GM23338 (cell line): ENCODE measurements around the gene ZFX. TPM values are rescaled to one million over a fixed set of nuclear protein-coding genes. Genes with fewer than 3 reads are reported as not detected.

Source experiments
- ATAC-seq: fragments of 200-7000 bp; cut with Tn5 transposase; 3 replicates; pipeline ENCODE4 v1.9.1; 2020
- DNase-seq: peaks from one replicate; pipeline ENCODE4 v3.0.0-alpha.2; 2015; ENCODE audit warnings: low spot score
- H2AFZ ChIP-seq: fragments of 200-600 bp; sonication (generic); 2 replicates; pipeline ENCODE4 v1.8.0; 2016; ENCODE audit warnings: antibody characterized with exemption, mild to moderate bottlenecking, moderate library complexity
- H3F3A ChIP-seq: fragments of 200-600 bp; sonication (generic); replicated peaks from 2 replicates; pipeline ENCODE4 v1.8.0; 2017; ENCODE audit warnings: antibody characterized with exemption, mixed run types, low read depth
- H3K27ac ChIP-seq: fragments of 200-600 bp; sonication (generic); 2 replicates; pipeline ENCODE4 v1.6.1; 2016; ENCODE audit warnings: low read depth
- H3K27me3 ChIP-seq: fragments of 200-600 bp; sonication (generic); 2 replicates; pipeline ENCODE4 v1.8.0; 2016; ENCODE audit warnings: mild to moderate bottlenecking, mixed run types, moderate library complexity; ENCODE audit not compliant: insufficient read depth
- H3K36me3 ChIP-seq: fragments of 200-600 bp; sonication (generic); 2 replicates; pipeline ENCODE4 v1.8.0; 2016; ENCODE audit warnings: mild to moderate bottlenecking; ENCODE audit not compliant: insufficient read depth
- H3K4me1 ChIP-seq: fragments of 200-600 bp; sonication (generic); 2 replicates; pipeline ENCODE4 v1.8.0; 2016; ENCODE audit warnings: mild to moderate bottlenecking, moderate library complexity; ENCODE audit not compliant: insufficient read depth
- H3K4me2 ChIP-seq: fragments of 200-600 bp; sonication (generic); 2 replicates; pipeline ENCODE4 v1.7.1; 2017; ENCODE audit warnings: mixed run types
- H3K4me3 ChIP-seq: fragments of 200-600 bp; sonication (generic); 2 replicates; pipeline ENCODE4 v1.6.1; 2016; ENCODE audit warnings: mixed run types
- H3K79me2 ChIP-seq: fragments of 200-600 bp; sonication (generic); replicated peaks from 2 replicates; pipeline ENCODE4 v1.8.0; 2017; ENCODE audit warnings: mild to moderate bottlenecking; ENCODE audit not compliant: insufficient read depth
- H3K9me2 ChIP-seq: fragments of 200-600 bp; sonication (generic); 2 replicates; pipeline ENCODE4 v1.8.0; 2017; ENCODE audit not compliant: insufficient read depth
- H4K20me1 ChIP-seq: fragments of 200-600 bp; sonication (generic); replicated peaks from 2 replicates; pipeline ENCODE4 v1.8.0; 2017; ENCODE audit warnings: mild to moderate bottlenecking; ENCODE audit not compliant: insufficient read depth
- H3K27ac Mint-ChIP-seq: 2 replicates; pipeline ENCODE4 v1.8.0; 2020; ENCODE audit warnings: inconsistent platforms, mild to moderate bottlenecking, moderate library complexity, mixed read lengths
- H3K27me3 Mint-ChIP-seq: 3 replicates; pipeline ENCODE4 v1.8.0; 2022; ENCODE audit warnings: low read depth, mild to moderate bottlenecking, moderate library complexity, mixed read lengths, inconsistent platforms; ENCODE audit not compliant: insufficient read depth, poor library complexity
- H3K36me3 Mint-ChIP-seq: 3 replicates; pipeline ENCODE4 v1.8.0; 2021; ENCODE audit warnings: low read depth, mild to moderate bottlenecking, inconsistent platforms, moderate library complexity, mixed read lengths
- H3K4me1 Mint-ChIP-seq: 3 replicates; pipeline ENCODE4 v1.8.0; 2020; ENCODE audit warnings: mild to moderate bottlenecking, inconsistent platforms, mixed read lengths
- H3K4me3 Mint-ChIP-seq: 3 replicates; pipeline ENCODE4 v1.8.0; 2021; ENCODE audit warnings: moderate library complexity, mild to moderate bottlenecking, inconsistent platforms, mixed read lengths
- H3K9me3 Mint-ChIP-seq: 3 replicates; pipeline ENCODE4 v1.8.0; 2020; ENCODE audit warnings: moderate library complexity, mild to moderate bottlenecking, inconsistent platforms, mixed read lengths
- CREB1 ChIP-seq: fragments of 250-450 bp; sonication (Bioruptor Pico); IDR thresholded peaks from 2 replicates; pipeline ENCODE4 v1.5.0; 2020; ENCODE audit warnings: low read depth, mild to moderate bottlenecking, moderate library complexity
- ETS1 ChIP-seq: IDR thresholded peaks from 2 replicates; pipeline ENCODE4 v1.6.1; 2016; ENCODE audit warnings: antibody characterized with exemption
- EZH2phosphoT487 ChIP-seq: fragments of 200-600 bp; sonication (generic); IDR thresholded peaks from one replicate; pipeline ENCODE4 v1.8.1; 2018; ENCODE audit warnings: antibody characterized with exemption; ENCODE audit not compliant: unreplicated experiment
- JUNB ChIP-seq: IDR thresholded peaks from one replicate; pipeline ENCODE4 v1.6.1; 2016; ENCODE audit warnings: antibody characterized with exemption; ENCODE audit not compliant: unreplicated experiment
- STAT1 ChIP-seq: IDR thresholded peaks from one replicate; pipeline ENCODE4 v1.6.1; 2016; ENCODE audit warnings: antibody characterized with exemption; ENCODE audit not compliant: unreplicated experiment
- ZNF114 ChIP-seq: fragments of 250-450 bp; sonication (Bioruptor Pico); IDR thresholded peaks from 2 replicates; pipeline ENCODE4 v1.5.0; 2020; ENCODE audit warnings: mild to moderate bottlenecking, moderate library complexity
- ZNF331 ChIP-seq: fragments of 250-450 bp; sonication (Bioruptor Pico); IDR thresholded peaks from 2 replicates; pipeline ENCODE4 v1.5.0; 2020; ENCODE audit warnings: low read depth, mild to moderate bottlenecking, moderate library complexity
- polyA plus RNA-seq: library from polyadenylated mRNA; unstranded; fragments of >200 nt; fragmentation: Nextera tagmentation; extraction: Ambion mirVana; gene quantifications from 2 replicates; pipeline ENCODE4 v1.2.1, GENCODE V29; 2016
- total RNA-seq: library from RNA; depleted of rRNA; stranded (reverse); fragments of >200 nt; shearing (Covaris generic); gene quantifications from 2 replicates; pipeline ENCODE4 v1.2.3, GENCODE V29; 2014
- TF ChIP-seq, protein P1 (sequence below), 2 experiments: fragments of 200-600 bp in 1 of 2; sonication (generic) in 1 of 2; conservative IDR thresholded peaks; 2 replicates each; pipeline versions ENCODE4 v1.5.1 to v1.6.1; 2016 to 2017; ENCODE audit warnings: antibody characterized with exemption in 2 of 2, low read depth in 2 of 2, mild to moderate bottlenecking in 2 of 2, moderate library complexity in 1 of 2
- TF ChIP-seq, protein P2 (sequence below): IDR thresholded peaks from one replicate; pipeline ENCODE4 v1.6.1; 2018; ENCODE audit warnings: antibody characterized with exemption; ENCODE audit not compliant: unreplicated experiment

The ZFX gene
- total and polyA plus RNA-seq, 2 experiments from 2014 or later: 11.0 to 15.4 TPM

DNA sequence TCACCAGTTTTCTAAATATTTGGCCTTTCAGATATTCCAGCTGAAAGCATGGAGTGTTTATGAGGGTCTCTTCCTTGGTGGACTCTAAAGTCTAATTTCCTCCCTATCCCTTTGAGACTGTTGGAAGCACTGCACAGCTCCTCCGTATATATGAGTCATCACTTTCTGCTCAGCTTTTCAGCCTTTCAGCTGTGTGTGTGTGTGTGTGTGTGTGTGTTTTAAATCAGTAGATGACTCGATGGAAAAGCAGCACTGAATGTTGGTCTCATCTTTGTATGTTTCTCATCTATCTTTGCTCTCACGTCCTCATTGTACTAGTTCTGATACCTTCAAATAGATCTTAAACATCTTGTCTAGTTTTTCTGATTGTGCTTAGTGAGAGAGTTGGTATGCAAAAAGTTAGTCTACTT is 81.6 kb downstream of the ZFX start:
- Mint-ChIP-seq H3K4me1 (no peaks in the 10 kb centered on the region), H3K27me3 (peaks cover 2% of the 10 kb centered on the region), H3K4me3 (no peak overlapping the region), H3K36me3 (no peaks in the 10 kb centered on the region), H3K27ac (no peak overlapping the region), H3K9me3 (peaks cover 3% of the 10 kb centered on the region; the same call in 2 of the 3 replicates)
- Histone ChIP-seq H2AFZ (no peak overlapping the region), H4K20me1 (no peaks in the 10 kb centered on the region), H3K36me3 (no peaks in the 10 kb centered on the region), H3K79me2 (no peaks in the 10 kb centered on the region), H3K4me1 (no peaks in the 10 kb centered on the region), H3K4me3 (no peak overlapping the region), H3K9me2 (no peaks in the 10 kb centered on the region), H3K27me3 (no peaks in the 10 kb centered on the region), H3K4me2 (no peak overlapping the region), H3F3A (no peaks in the 10 kb centered on the region), H3K27ac (no peak overlapping the region)
- ATAC-seq: no peak
- no peak for DNase-seq
- TF ChIP-seq, protein P1, sequence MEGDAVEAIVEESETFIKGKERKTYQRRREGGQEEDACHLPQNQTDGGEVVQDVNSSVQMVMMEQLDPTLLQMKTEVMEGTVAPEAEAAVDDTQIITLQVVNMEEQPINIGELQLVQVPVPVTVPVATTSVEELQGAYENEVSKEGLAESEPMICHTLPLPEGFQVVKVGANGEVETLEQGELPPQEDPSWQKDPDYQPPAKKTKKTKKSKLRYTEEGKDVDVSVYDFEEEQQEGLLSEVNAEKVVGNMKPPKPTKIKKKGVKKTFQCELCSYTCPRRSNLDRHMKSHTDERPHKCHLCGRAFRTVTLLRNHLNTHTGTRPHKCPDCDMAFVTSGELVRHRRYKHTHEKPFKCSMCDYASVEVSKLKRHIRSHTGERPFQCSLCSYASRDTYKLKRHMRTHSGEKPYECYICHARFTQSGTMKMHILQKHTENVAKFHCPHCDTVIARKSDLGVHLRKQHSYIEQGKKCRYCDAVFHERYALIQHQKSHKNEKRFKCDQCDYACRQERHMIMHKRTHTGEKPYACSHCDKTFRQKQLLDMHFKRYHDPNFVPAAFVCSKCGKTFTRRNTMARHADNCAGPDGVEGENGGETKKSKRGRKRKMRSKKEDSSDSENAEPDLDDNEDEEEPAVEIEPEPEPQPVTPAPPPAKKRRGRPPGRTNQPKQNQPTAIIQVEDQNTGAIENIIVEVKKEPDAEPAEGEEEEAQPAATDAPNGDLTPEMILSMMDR (conservative IDR thresholded peaks at IDR 0.05; ENCODE audit: low read depth in 2 of 2): no peak
- no peak for TF ChIP-seq JUNB
- no peak for TF ChIP-seq STAT1
- no peak for TF ChIP-seq CREB1 (CRISPR knock-in tag)
- TF ChIP-seq ZNF114 (CRISPR knock-in tag): no peak
- TF ChIP-seq ZNF331 (CRISPR knock-in tag): no peak
- no peak for TF ChIP-seq ETS1
- no peak for TF ChIP-seq EZH2phosphoT487
- TF ChIP-seq, protein P2, sequence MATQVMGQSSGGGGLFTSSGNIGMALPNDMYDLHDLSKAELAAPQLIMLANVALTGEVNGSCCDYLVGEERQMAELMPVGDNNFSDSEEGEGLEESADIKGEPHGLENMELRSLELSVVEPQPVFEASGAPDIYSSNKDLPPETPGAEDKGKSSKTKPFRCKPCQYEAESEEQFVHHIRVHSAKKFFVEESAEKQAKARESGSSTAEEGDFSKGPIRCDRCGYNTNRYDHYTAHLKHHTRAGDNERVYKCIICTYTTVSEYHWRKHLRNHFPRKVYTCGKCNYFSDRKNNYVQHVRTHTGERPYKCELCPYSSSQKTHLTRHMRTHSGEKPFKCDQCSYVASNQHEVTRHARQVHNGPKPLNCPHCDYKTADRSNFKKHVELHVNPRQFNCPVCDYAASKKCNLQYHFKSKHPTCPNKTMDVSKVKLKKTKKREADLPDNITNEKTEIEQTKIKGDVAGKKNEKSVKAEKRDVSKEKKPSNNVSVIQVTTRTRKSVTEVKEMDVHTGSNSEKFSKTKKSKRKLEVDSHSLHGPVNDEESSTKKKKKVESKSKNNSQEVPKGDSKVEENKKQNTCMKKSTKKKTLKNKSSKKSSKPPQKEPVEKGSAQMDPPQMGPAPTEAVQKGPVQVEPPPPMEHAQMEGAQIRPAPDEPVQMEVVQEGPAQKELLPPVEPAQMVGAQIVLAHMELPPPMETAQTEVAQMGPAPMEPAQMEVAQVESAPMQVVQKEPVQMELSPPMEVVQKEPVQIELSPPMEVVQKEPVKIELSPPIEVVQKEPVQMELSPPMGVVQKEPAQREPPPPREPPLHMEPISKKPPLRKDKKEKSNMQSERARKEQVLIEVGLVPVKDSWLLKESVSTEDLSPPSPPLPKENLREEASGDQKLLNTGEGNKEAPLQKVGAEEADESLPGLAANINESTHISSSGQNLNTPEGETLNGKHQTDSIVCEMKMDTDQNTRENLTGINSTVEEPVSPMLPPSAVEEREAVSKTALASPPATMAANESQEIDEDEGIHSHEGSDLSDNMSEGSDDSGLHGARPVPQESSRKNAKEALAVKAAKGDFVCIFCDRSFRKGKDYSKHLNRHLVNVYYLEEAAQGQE: no peak

DNA sequence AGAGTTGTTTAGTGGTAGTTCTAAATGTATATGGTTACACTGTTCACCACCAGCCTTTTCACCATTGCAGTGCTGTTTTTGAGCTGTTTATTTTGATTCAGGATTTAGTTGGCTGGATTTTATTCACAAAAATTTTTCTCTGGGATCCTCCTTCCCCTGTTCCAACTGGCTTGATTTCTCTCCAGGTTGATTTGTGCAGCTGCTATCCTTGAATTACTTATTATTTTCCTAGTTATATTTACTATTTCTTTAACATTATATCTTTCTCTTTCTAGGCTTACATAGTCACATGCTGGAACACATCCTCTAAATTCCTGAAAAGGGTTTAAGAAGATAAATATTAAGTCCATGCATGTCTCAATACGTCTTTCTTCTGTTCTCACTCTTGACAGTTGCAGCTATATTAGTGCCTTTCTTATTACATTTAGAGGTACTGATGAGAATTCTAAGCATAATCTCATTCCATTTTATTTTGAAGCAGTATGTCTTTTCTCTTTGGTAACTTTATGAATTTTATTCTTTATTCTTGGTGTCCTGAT is 82.2 kb downstream of the ZFX start:
- Histone ChIP-seq H3K36me3 (no peaks in the 10 kb centered on the region), H2AFZ (no peak overlapping the region), H3K27me3 (no peaks in the 10 kb centered on the region), H3K27ac (no peak overlapping the region), H3K4me2 (no peak overlapping the region), H3K4me1 (no peaks in the 10 kb centered on the region), H3K79me2 (no peaks in the 10 kb centered on the region), H3F3A (no peaks in the 10 kb centered on the region), H3K4me3 (no peak overlapping the region), H3K9me2 (no peaks in the 10 kb centered on the region), H4K20me1 (no peaks in the 10 kb centered on the region)
- H3K4me1 Mint-ChIP-seq: no peaks in the 10 kb centered on the region
- H3K9me3 Mint-ChIP-seq: peaks cover under 1% of the 10 kb centered on the region; the same call in 1 of the 3 replicates
- no peaks in the 10 kb centered on the region for H3K36me3 Mint-ChIP-seq
- ATAC-seq (no peak), DNase-seq (no peak)
- peaks cover 2% of the 10 kb centered on the region for H3K27me3 Mint-ChIP-seq
- H3K27ac Mint-ChIP-seq: no peak overlapping the region
- H3K4me3 Mint-ChIP-seq: no peak overlapping the region
- TF ChIP-seq, protein P2: no peak
